HTR-8/SVneo (cell line): ENCODE measurements around the gene HOXB1.

Experiments
- DNase-seq: peaks from one replicate; pipeline ENCODE4 v3.0.0; 2011; ENCODE audit warnings: low spot score, mixed read lengths; ENCODE audit not compliant: insufficient read length
- FAIRE-seq: peaks from 2 replicates; lab custom pipeline; 2011; peaks lifted over from hg19 to GRCh38; lab: Jason Lieb, UNC

Gene HOXB1

GRCh38 chr17:48530887-48531272, at the start of gene HOXB1:
Gene HOXB1, minus strand, starts transcription at chr17:48531011. Its CDS starts 107 bp downstream, at chr17:48530904.
- FAIRE-seq, result no peak

GRCh38 chr17:48579760-48580554, 49.1 kb upstream of the HOXB1 start:
- DNase-seq, result no peak
- no peak for FAIRE-seq

More at GRCh38 chr17:48530887-48531272, at the start of gene HOXB1:
- no peak for DNase-seq

DNA sequence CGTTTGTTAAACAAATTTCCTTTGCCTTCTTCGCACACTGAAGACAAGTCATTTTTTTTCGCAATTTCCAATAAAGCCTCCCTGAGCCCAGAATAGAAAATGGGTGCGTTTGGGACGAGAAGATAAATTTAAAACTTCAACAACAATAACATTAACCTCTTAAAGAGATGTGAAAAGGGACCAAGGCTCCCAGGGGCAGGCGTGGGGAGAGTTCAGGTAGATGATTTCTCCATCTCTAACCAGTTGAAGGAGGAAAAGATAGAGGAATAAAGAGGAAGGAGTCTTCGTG, 48.6 kb upstream of the HOXB1 start:
- FAIRE-seq, result no peak
- no peak for DNase-seq

DNA sequence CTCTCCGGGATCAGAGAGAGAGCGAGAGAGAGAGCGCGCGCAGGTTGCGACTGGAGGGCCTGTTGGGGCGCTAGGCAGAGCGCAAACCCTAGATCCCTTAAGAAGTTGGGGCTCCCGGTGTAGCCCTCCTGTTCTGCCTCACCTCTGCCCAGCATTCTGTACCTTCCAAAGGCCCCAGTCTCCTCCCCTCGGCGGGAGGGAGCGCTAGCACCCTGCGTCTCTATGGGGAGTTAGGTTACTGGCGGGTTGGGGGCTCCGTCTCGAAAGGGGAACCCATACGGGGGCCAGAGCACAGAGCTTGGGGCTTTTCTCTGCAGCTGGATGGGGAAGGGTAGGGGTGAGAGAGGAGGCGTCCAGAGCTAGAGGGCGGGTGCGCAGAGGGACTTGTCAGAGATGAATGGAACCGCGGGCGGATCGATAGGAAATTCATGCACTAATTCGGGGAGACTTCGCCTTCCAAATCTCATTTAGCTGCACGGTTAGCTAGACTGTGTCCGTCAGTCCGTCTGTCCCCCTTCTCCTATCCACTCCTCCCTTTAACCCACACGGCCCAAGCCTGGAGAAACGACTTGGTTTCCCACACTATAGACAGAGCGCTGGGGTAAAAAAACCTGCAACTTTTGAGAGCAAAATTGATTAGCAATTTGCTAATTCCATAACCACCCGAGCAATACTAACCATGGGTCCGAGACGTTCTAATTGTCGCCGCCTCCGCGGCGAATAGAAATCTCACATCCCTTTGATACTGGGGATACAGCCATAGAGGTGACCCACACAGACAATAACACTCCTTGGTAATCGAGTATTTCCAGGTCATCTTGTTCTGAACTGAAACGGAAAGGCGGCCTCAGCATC, 48.0 kb upstream of the HOXB1 start:
- FAIRE-seq (peak; percentile 57), DNase-seq (no peak)

- peak; percentile 87 for DNase-seq
- peak; percentile 28 for FAIRE-seq
These were observed 47.3 kb upstream of the HOXB1 start, which contains the start of gene HOXB4 for GRCh38 chr17:48577946-48578615. Gene HOXB4, minus strand, starts transcription at chr17:48578350. Its CDS starts 31 bp downstream, at chr17:48578319.

DNA sequence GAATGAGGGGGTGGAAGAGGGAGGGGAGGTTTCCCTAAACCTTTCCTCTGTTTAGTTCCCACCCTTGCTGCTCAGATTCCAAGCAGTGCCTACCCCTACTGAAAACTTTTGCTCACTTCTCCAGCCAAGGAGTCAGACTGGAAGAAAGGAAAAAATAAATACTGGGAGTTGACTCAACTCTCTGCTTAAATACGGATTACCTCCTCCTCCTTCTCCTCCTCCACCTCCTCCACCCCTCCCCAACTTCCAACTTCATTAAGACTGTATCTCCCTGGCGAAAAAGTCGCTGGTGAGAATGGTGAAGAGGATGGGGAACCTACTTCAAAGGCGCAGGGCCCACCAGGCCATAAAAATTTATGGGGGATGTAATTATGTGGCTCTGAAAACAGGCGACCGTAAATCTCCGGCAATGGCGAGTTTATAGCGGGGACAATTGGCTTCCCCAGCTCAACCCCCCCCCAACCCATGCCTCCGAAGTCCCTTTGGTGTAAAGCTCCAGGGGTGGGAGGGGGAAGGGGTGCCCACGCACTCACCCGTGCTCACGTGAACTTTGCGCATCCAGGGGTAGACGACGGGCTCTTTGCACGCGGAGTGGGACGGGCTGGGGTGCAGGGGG, 46.6 kb upstream of the HOXB1 start:
- DNase-seq (no peak), FAIRE-seq (peak; percentile 90)

DNA sequence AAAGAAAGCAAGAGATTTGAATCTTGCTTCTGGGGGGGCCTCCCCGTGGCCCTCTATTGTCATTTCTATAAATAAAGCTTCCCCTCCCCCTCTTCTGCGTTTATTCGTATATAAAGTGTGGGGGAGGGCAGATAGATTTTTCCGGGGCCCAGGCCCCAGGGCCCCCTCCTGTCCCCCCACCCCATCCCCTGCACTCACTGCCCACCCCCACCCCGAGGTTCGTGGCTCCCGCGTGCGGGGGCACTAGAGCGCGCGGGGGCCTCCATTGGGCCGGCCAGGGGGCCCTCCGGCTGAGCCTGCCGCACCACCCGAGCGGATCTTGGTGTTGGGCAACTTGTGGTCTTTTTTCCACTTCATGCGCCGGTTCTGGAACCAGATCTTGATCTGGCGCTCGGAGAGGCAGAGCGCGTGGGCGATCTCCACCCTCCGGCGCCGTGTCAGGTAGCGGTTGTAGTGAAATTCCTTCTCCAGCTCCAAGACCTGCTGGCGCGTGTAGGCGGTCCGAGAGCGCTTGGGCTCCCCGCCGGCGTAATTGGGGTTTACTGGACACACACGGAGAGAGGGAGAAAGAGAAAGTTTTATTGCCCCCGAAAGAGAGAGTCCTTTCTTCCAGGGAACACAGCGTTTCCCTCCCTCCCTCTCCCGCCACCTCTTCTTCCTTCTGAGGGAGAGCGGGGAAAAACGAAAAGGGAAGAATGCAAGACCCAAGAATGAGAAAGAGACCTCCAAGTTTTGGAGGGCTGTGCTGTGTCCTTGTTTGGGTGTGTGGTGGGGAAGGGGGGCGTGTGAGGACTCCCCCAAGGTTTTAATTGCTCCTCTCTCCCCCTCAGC, 45.9 kb upstream of the HOXB1 start:
- DNase-seq (no peak), FAIRE-seq (no peak)

GRCh38 chr17:48575673-48576478, 45.1 kb upstream of the HOXB1 start:
- FAIRE-seq, result peak; percentile 54
- DNase-seq, result no peak

DNA sequence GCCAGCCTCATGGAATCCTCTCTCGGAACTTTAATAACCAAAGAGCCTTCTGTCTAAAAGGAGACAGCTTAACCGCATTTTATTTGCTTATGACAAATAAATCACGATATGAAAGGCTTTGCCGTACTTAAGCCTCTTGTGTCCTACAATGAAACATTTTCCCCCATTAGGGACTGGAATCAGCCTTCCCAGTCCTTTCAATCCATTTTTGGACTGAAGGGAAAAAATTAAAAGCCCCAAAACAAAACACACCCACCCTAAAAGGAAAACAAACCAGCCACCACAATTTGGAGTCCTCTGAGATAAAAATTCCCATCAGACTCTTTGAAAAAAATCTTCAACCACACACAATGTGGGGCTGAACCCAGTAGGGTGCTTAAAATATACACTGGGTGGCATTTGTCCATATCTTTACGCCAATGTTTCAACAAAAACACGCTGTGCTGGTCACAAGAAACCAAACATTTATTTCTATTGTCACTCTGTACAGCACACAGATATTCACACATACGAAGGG, 44.3 kb upstream of the HOXB1 start:
- no peak for FAIRE-seq
- no peak for DNase-seq

- FAIRE-seq (no peak), DNase-seq (no peak)
These were observed 43.8 kb upstream of the HOXB1 start for GRCh38 chr17:48574505-48575065.

DNA sequence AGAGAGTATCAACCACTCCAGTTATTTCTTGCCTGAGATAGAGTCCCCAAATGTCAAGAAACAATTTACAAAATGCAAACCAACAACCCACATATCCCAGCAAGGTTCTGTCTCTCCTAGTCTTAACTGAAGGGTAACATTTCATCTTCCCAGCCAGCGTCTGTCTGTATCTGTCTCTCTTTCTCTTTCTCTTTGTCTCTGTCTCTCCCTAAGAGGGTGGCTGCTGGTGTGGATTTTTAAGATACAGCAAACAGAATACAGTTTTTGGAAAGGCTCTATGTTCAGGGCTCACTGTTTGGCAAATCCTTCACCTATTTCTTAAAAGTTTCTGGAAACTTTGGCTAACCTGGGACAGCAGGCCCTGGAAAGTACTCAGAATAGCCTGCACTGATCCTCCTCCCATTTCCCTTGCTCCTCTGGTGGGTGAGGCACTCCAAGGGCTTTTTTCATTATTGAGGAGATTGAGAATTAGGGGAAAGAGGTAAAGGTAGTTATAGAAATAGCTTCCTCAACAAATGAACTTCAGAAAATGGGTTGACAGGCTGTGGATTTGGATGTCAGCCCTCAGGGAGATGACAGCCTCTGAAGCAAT, 41.1 kb upstream of the HOXB1 start:
- no peak for FAIRE-seq
- no peak for DNase-seq

- FAIRE-seq (no peak), DNase-seq (no peak)
These were observed 40.4 kb upstream of the HOXB1 start for GRCh38 chr17:48571024-48571818.

- no peak for FAIRE-seq
These were observed 39.7 kb upstream of the HOXB1 start for GRCh38 chr17:48570325-48571023.

GRCh38 chr17:48569674-48570324, 39.0 kb upstream of the HOXB1 start:
- DNase-seq (no peak), FAIRE-seq (no peak)

More at GRCh38 chr17:48570325-48571023, 39.7 kb upstream of the HOXB1 start:
- no peak for DNase-seq

GRCh38 chr17:48569240-48569582, 38.4 kb upstream of the HOXB1 start:
- no peak for DNase-seq
- FAIRE-seq, result no peak
